Measurements from ENCODE around the gene CCM2L.

- TF ChIP-seq POLR2A (IDR thresholded peaks at IDR 0.05; ENCODE audit: low read depth, low read length), result no peak
- TF ChIP-seq POU2F2 (IDR thresholded peaks at IDR 0.05; ENCODE audit: low read depth, low read length), result no peak
- no peak for TF ChIP-seq TAF1 (IDR thresholded peaks at IDR 0.05; ENCODE audit: low read depth, low read length)
- TF ChIP-seq POLR2AphosphoS5 (IDR thresholded peaks at IDR 0.05; ENCODE audit: low read depth, low read length), result no peak
- TF ChIP-seq SPI1 (IDR thresholded peaks at IDR 0.05; ENCODE audit: low read depth, low read length), result no peak
Observed at GRCh38 chr20:32033316-32033715, 23.1 kb downstream of the CCM2L start.
